KMS-11 (cell line): ENCODE results near the gene OR6Y1.

Experiments
- H2AFZ ChIP-seq: fragments of 200-600 bp; sonication (generic); 2 replicates; pipeline ENCODE4 v1.6.1; 2016; ENCODE audit warnings: antibody characterized with exemption, mixed run types, low read depth
- H3K27ac ChIP-seq: fragments of 200-600 bp; sonication (generic); 2 replicates; pipeline ENCODE4 v1.6.1; 2016; ENCODE audit warnings: mild to moderate bottlenecking, mixed run types
- H3K27me3 ChIP-seq: fragments of 200-600 bp; sonication (generic); 2 replicates; pipeline ENCODE4 v1.6.1; 2017; ENCODE audit warnings: mild to moderate bottlenecking, low read depth, mixed run types, moderate library complexity; ENCODE audit not compliant: insufficient read depth
- H3K36me3 ChIP-seq: fragments of 200-600 bp; sonication (generic); 2 replicates; pipeline ENCODE4 v1.6.1; 2017; ENCODE audit warnings: mild to moderate bottlenecking, mixed run types; ENCODE audit not compliant: insufficient read depth
- H3K4me1 ChIP-seq: fragments of 200-600 bp; sonication (generic); 2 replicates; pipeline ENCODE4 v1.6.1; 2016; ENCODE audit warnings: mild to moderate bottlenecking, low read depth, mixed run types; ENCODE audit not compliant: poor library complexity, severe bottlenecking
- H3K4me2 ChIP-seq: fragments of 200-600 bp; sonication (generic); 2 replicates; pipeline ENCODE4 v1.7.0; 2016; ENCODE audit warnings: mild to moderate bottlenecking, mixed run types
- H3K4me3 ChIP-seq: fragments of 200-600 bp; sonication (generic); IDR thresholded peaks from 2 replicates; pipeline ENCODE4 v1.6.1; 2017; ENCODE audit warnings: low read depth, low read length, mixed read lengths; ENCODE audit not compliant: insufficient read depth
- H3K79me2 ChIP-seq: fragments of 200-600 bp; sonication (generic); 2 replicates; pipeline ENCODE4 v1.6.1; 2016; ENCODE audit warnings: low read depth, mixed run types; ENCODE audit not compliant: insufficient read depth
- H3K9ac ChIP-seq: fragments of 200-600 bp; sonication (generic); 2 replicates; pipeline ENCODE4 v1.6.1; 2016; ENCODE audit warnings: mild to moderate bottlenecking, mixed run types
- H4K20me1 ChIP-seq: fragments of 200-600 bp; sonication (generic); 2 replicates; pipeline ENCODE4 v1.6.1; 2016; ENCODE audit warnings: mild to moderate bottlenecking, mixed run types; ENCODE audit not compliant: insufficient read depth
- CTCF ChIP-seq: fragments of 200-600 bp; sonication (generic); conservative IDR thresholded peaks from 2 replicates; pipeline ENCODE4 v1.6.1; 2017; ENCODE audit warnings: low read depth, mild to moderate bottlenecking, antibody characterized with exemption, low read length, moderate library complexity, mixed read lengths

The OR6Y1 gene

GRCh38 chr1:158534496-158534895 is 19.7 kb downstream of the OR6Y1 start:
- Histone ChIP-seq H3K27me3 (no peaks in the 10 kb centered on the region), H3K4me2 (no peak overlapping the region), H3K9ac (no peak overlapping the region), H3K4me3 (no peak overlapping the region), H4K20me1 (no peaks in the 10 kb centered on the region), H3K79me2 (no peaks in the 10 kb centered on the region), H3K4me1 (no peaks in the 10 kb centered on the region), H2AFZ (no peak overlapping the region), H3K27ac (no peak overlapping the region), H3K36me3 (no peaks in the 10 kb centered on the region)
- TF ChIP-seq CTCF = no peak

GRCh38 chr1:158527190-158527815 is 26.9 kb downstream of the OR6Y1 start:
- peak; percentile 99 for TF ChIP-seq CTCF
- H3K9ac ChIP-seq = no peak overlapping the region
- no peaks in the 10 kb centered on the region for H3K27me3 ChIP-seq
- H3K4me1 ChIP-seq = no peaks in the 10 kb centered on the region
- H3K36me3 ChIP-seq = no peaks in the 10 kb centered on the region
- no peak overlapping the region for H2AFZ ChIP-seq
- no peaks in the 10 kb centered on the region for H3K79me2 ChIP-seq
- H3K4me2 ChIP-seq = no peak overlapping the region
- H3K27ac ChIP-seq = no peak overlapping the region
- H4K20me1 ChIP-seq = no peaks in the 10 kb centered on the region
- H3K4me3 ChIP-seq = no peak overlapping the region

GRCh38 chr1:158521666-158522058 is 32.5 kb downstream of the OR6Y1 start:
- Histone ChIP-seq H3K4me1 (no peaks in the 10 kb centered on the region), H3K4me2 (no peak overlapping the region), H3K4me3 (no peak overlapping the region), H3K79me2 (no peaks in the 10 kb centered on the region), H3K36me3 (no peaks in the 10 kb centered on the region), H3K27ac (no peak overlapping the region), H3K9ac (no peak overlapping the region), H2AFZ (no peak overlapping the region), H4K20me1 (no peaks in the 10 kb centered on the region), H3K27me3 (no peaks in the 10 kb centered on the region)
- TF ChIP-seq CTCF = no peak

GRCh38 chr1:158520955-158521665 is 33.1 kb downstream of the OR6Y1 start:
- no peak for TF ChIP-seq CTCF
- Histone ChIP-seq H3K4me3 (no peak overlapping the region), H3K4me1 (no peaks in the 10 kb centered on the region), H3K36me3 (no peaks in the 10 kb centered on the region), H4K20me1 (no peaks in the 10 kb centered on the region), H3K79me2 (no peaks in the 10 kb centered on the region), H3K27ac (no peak overlapping the region), H3K4me2 (no peak overlapping the region), H3K27me3 (no peaks in the 10 kb centered on the region), H2AFZ (no peak overlapping the region), H3K9ac (no peak overlapping the region)
